ENCODE results near the gene OR4A15.

OR4A15 gene

DNA sequence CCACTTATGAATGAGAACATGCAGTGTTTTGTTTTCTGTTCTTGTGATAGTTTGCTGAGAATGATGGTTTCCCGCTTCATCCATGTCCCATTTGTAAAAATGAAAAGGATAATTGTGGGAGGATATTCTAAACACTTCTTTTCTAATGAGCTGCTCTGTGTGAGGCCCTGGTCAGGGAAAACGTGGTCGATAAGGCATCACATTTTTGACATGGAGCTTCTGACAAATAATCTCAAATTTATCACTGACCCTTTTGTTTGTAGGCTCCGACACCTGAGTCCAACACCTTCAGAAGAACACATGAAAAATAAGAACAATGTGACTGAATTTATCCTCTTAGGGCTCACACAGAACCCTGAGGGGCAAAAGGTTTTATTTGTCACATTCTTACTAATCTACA, at the start of gene OR4A15:
Gene OR4A15, plus strand, starts transcription at position 301 of the 400 bp plus-strand sequence. Its CDS starts 0 bp downstream, at position 301.
- DNase-seq = no peak

DNA sequence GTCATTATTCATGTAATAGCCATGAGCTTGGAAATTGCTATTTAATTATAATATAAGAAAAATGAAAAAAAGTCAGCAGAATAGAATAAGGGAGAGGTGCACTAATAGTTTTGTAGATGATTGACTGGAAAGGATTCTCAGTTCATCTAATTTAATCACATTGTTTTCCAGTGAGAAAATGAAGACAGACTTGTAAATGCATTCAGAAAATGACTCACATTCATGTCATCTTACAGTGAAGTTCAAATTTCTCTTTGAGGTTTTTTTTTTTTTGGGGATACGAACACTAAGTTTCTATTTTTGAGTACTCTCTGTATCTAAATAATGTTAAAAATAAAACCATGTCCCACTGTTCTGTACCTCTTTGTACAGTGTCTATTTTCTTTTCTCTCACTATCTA, 43.3 kb upstream of the OR4A15 start:
- DNase-seq = no peak

DNA sequence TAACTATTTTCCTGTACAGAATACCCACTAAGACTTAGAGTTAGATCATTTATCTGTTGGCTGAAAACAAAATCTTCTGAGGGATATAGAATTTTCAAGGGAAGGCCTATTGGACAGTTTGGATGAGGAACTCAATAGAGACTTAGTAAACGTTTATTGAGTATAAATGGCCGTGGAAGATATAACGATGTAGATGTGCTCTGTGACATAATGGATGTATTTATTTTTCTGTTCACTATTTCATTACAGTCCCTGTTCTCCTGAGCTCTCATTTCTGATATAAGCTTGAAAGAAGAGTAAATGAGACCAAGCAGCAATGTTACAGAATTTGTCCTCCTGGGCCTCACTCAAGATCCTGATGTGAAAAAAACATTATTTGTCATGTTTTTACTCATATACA, 24.9 kb upstream of the OR4A15 start, which contains the start of gene OR4A16:
Gene OR4A16, plus strand, starts transcription at position 301 of the 400 bp plus-strand sequence. Its CDS starts 0 bp downstream, at position 301.
- no peak for DNase-seq

DNA sequence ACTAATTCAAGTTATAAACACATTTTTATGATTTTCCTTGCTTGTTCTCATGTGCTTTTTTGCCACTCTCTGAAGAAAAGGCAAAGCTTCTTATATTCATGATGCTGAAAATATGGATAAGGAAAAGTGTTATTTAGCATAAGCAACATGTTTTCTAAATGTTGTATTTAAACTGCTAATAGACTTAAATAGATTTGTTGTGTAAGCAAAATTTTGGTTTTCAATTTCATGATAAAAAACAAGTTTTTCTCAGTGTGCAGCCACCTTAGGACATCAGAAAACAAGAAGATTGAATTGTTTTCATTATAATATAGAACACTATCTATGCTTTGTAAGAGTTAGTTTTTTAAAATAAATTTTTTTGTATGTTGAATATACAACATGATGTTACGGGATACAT, 22.5 kb upstream of the OR4A15 start:
- DNase-seq = no peak

DNA sequence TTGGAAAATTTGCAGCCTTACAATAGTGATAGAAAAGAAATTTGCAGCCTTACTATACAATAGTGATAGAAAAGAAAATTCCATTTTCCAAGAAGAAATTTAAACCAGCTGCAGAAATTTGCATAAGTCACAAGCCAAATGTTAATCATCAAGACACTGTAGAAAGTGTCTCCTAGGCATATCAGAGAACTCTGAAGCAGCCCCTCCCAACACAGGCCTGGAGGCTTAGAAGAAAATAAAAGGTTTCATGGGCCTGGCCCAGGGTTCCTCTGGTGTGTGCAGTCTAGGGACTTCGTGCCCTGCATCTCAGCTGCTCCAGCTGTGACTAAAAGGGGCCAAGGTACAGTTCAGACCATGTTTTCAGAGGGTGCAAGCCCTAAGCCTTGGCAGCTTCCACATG, 18.7 kb upstream of the OR4A15 start:
- no peak for DNase-seq

DNA sequence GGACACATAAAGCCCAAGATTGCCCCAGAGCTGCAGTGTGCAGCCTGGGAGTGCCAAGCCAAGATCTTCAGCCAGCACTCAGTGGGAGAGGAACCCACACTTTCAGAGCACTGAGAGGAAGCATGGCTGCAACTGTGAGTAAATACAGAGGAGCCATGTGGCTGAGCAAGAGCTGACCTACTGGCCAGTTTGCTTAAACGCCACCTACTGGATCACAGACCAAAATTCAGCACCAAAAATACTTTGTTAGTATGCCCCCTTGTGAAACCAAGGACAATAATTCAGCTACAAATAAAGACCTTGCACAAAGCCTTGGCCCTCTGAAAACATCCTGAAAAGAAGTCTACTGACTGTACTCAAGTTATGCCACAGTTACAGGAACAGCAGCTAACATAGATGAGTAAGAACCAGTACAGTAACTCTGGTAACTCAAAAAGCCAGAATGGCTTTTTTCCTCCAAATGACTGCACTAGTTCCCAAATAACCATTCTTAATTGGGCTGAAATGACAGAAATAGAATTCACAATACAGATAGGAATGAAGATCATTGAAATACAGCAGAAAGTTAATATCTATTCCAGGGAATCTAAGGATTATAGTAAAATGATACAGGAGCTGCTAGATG, 10.1 kb upstream of the OR4A15 start:
- DNase-seq = no peak

DNA sequence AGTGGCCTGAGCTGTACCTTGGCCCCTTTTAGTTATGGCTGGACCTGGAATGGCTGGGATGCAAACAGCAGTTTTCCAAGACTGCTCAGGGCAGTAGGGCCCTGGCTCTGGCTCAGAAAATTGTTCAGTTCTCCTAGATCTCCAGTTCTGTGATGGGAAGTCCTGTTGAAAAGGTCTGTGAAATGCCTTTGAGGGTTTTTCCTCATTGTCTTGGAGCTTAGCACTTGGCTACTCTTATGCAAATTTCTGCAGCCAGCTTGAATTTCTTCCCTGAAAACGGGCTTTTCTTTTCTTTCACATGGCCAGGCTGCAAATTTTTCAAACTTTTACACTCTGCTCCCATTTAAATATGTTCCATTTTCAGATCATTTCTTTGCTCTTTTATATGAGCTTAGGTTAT, 33.2 kb downstream of the OR4A15 start:
- no peak for DNase-seq
